ENCODE data around the gene SLC35F3.
"Not testable (repeated sequence)": the region's sequence is repeated elsewhere in the genome, so short reads cannot be mapped to it uniquely, and the experiment has no call there.

SLC35F3 gene

DNA sequence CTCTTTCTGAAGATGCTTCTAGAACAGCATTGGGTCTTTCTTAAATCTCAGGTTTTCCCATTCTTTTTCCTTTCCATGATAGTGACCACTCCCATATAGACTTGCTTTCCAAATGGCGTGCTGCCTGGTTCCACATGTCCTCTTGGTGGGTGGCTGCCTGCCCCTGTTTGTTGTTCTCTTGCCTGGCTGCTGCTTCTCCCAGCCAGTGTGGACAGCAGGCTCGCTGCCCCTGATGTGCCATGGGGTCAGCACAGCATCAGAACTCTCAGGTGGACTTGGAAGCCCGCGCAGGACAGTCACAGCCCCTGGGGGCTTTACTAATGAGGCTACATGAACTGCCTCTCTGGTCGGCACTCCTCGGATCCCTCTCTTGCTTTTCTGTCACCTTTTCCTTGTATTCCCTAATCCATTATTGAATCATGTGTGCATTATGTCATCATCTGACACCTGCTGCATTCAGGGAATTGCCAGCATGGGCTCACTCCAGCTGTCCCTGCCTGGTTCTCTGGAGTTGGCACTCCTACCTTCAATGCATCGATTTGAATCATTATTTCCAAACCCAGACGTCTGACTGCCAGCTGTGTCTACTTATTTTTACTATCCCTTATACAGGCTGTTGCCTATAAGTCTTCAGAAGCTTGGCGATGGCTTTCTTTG is 368.3 kb downstream of the SLC35F3 start:
- FAIRE-seq (no peak), DNase-seq (ENCODE audit: insufficient read length, low spot score) (no peak)

DNA sequence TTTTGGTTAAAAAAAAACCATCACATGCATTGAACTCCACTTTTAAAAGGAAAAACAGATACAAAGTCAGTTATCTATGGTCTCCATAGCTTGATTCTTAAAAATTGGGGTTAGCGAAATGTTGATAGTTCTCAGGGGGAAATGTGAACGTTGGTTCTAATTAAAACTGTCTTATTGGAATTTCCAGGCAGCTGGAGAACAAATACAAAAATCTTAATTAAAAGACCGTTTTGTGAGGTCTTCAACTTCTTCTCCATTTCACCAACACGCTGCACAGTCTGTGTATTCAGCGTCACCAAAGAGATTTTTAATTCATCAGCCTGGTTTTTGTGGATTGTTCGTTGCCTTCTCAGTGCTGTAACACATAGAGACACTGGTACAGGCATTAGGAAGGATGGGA is 369.5 kb downstream of the SLC35F3 start:
- FAIRE-seq (no peak), DNase-seq (ENCODE audit: insufficient read length, low spot score) (no peak)

DNA sequence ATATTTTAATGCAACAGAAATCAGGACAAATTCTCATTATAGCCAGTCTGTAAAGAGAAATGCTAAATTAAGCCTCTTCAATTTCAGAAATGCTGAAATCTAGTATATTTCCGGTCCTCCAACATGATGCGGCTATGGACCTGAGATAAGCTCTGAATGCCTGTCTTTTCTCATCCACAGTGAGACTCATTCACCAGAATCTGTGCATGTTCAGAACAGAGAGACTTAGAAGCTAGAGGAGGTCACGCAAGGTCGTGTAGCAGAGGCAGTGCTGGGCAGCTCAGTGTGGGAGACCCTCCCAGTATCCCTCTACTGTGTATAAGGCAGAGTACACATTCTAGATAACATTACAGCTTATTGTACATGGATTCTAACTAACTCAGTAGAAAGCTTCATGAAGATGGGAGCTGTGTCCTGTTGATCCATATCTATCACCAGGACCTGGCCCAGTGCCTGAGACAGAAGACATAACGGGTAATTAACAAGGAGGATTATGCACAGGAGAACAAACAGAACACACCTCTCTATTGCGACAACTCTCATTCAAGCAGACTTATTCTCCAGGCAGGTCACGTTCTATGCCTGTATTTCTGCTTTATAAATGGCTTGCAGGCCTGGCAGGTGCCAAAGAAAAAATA is 371.8 kb downstream of the SLC35F3 start:
- DNase-seq (ENCODE audit: insufficient read length, low spot score) (no peak), FAIRE-seq (no peak)

DNA sequence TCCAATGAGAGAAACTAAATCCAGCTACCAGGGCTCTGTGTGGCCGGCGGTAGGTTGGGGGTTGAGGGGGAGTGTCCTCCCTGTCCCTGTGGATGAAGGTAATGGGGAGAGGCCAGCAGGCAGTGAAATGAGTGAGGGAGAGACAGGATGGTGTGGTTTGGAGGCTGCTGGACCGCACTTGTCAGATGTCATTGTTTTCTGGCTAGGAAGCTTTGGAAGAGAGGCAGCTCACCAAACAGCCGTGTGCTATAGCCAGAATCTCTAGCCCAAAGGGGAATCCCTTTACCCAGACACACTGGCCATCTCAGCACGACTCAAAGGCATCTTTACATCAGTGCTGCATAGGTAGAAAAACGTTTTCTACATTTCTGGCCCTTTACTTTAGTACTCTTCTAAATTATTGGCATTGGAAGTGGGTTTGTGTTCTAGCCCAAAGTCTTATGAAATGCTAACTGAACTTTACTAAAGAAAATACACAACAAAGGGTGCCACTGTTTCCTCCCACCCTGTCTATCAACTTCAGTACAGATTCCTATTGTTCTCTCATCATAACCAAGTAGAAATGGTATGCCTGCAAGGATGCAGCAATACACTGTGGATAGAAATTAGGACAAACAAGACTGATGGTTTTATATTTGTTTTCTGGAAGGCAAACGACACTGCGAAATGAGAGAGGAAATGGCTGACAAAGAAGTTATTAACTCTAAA is 372.8 kb downstream of the SLC35F3 start:
- no peak for DNase-seq (ENCODE audit: insufficient read length, low spot score)
- no peak for FAIRE-seq

DNA sequence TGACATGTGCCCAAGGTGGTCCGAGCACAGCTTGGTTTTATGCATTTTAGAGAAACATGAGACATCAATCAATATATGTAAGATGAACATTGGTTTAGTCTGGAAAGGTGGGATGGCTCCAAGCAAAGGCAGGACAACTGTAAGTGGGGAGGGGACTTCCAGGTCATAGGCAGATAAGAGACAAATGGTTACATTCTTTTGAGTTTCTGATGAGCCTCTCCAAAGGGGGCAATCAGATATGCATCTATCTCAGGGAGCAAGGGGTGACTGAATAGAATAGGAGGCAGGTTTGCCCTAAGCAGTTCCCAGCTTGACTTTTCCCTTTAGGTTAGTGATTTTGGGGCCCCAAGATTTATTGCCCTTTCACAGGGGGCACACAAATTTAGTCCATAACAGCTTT is 374.5 kb downstream of the SLC35F3 start:
- no peak for FAIRE-seq
- no peak for DNase-seq (ENCODE audit: insufficient read length, low spot score)

DNA sequence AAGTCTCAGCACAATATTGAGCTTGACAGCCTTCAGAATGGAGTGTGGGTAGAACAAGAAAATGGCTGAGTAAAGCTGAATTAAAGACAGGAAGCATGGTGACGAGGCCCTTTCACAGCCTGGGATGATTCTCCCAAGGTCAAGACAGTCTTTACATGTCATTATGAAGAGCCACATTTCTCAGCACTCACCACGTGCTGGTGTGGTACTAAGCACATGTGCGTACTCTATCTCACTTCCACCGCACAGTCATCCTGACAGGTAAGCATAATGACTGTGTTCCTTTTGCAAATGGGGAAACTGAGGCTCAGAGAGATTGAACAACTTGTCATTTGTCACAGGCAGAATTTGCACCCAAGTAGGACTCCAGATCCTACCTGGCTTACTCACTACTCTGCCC is 376.0 kb downstream of the SLC35F3 start:
- no peak for FAIRE-seq
- DNase-seq (ENCODE audit: insufficient read length, low spot score): no peak

DNA sequence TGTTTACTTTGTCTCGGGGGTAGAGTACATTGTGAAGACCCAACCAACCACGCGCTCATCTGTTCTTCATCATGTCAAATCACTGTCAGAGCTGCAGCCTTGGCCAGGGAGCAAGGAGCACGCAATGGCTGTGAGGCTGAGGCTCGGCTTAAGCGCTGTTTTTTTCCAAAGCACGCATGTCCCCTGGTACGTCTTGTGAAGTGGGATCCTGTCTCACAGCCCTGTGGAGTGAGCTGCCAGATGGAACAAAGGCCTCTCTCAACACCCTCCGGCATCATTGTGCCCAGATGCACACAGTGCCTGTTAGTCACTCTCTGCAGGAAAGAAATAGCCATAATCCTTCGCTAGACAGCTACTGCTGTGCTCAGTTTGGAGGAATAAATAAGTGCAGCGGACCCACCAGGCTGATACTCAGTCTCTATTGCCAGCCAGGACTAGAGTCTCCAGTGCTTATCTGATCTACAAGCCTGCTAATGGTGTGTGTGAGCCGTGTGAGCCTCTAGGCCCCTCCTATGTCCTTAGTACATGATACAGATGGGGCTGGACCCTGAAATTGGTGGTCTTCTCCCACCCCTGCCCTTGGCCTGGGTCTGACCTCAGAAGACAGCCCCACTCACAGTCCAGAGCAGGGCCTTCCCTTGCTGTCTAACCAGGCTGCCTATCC is 377.5 kb downstream of the SLC35F3 start:
- no peak for DNase-seq (ENCODE audit: insufficient read length, low spot score)

DNA sequence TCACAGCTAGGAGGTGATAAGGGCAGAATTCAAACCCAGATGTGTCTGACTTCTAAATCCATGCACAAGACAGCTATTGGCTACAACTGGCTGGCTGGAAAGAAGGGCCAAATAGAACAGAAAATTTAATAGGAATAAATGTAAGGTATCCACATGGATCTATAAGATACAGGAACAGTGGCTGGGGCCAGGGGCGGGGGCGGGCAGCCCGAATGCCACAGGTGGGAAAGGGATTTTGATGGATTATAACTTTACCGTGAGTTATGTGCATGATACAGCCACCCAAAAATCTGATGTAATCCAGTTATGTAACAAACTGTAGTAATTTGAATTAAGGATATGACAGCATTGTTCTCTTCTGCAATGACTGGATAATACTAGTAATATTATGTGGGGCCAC is 381.7 kb downstream of the SLC35F3 start:
- FAIRE-seq (no peak), DNase-seq (ENCODE audit: insufficient read length, low spot score) (no peak)

More for the DNA sequence above, 377.5 kb downstream of the SLC35F3 start:
- FAIRE-seq: no peak

DNA sequence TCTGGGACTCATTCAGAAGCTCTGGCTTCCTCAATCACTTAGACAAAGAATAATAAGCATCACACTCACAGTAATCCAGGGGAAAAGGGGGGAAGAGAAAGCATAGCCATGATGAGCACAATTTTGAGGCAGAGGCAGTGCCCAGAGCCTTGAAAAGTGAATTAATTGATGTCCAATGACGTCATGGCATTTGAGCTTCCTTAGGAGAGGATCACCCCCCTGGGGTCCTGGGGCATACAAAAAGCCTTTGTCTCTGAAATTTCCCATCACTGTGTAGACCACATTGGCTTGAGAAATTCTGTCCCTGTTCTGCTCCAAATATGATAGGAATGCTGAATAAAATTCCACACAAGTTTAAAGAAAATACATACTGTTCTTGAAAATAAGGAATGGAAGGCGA is 384.5 kb downstream of the SLC35F3 start:
- FAIRE-seq: no peak
- no peak for DNase-seq (ENCODE audit: insufficient read length, low spot score)

DNA sequence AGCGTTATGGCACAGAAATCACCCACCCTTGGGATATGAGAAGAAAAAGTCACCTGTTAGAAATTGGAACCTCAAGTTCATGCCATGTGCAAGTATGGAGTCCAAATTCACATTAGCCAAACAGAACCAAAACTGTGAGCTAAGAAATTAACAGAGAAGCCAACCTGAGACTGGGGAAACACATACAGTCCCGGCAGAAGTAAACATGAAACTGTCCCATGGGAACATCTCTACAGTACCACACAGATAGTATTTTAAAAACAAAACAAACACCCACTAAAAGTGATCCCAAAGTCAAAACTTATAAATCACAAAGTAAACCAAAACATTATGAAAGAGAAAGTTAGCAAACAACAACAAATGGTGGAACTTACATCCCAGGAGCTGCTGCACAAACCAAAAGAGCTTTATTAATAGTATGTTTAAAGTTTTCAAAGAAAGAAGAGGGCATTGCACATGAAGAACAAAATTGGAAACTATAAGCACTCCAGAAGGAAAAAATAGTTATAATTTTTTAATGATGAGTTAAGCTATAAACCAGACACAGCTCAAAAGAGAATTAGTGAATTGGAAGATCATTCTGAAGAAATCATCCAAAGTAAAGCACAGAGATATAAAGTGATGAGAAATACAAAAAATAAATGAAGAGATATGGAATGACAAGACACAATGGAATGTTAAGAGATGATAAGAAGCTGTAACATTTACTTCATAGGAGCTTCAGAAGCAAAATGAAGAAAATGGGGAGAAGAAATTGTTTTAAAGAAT is 385.2 kb downstream of the SLC35F3 start:
- DNase-seq (ENCODE audit: insufficient read length, low spot score): no peak
- no peak for FAIRE-seq

DNA sequence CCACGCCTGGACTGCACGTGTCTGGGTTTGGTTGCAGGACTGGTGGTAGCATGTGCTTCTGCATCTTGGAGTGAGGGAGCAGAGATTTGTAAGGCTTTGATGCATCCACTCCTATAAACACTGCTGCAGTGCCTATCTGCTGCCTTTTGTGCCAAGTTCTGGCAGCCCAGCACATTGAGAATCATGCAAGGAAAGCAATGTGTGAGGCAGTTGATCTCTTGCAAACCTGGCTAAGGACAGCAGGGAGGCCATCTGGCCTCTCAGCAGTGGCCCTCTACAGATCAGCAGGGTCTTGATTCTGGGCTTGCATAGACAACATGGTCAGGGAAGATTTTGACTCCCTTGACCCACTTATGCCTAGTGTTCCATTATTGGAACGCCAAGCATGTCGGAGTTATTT is 387.5 kb downstream of the SLC35F3 start:
- FAIRE-seq: no peak
- DNase-seq (ENCODE audit: insufficient read length, low spot score): no peak

DNA sequence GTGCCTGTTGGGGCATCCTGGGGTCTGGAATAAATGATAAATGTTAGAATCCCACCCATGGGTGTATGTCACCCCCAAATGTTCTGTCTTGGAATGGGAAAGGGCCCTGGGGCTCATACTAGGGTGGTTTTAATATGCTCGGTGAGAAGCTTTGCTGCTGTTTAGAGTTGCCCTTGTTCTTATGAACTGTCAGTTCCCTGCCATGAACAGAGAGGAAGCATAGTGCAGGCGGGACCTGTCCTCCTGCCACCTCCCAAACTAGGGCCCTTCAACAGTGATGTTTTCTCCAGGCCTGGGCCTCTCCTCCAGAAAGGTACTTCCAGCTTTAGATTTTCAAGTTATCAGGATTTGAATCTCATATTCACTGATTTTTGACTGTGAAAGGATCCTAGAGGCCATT is 388.1 kb downstream of the SLC35F3 start:
- no peak for DNase-seq (ENCODE audit: insufficient read length, low spot score)

DNA sequence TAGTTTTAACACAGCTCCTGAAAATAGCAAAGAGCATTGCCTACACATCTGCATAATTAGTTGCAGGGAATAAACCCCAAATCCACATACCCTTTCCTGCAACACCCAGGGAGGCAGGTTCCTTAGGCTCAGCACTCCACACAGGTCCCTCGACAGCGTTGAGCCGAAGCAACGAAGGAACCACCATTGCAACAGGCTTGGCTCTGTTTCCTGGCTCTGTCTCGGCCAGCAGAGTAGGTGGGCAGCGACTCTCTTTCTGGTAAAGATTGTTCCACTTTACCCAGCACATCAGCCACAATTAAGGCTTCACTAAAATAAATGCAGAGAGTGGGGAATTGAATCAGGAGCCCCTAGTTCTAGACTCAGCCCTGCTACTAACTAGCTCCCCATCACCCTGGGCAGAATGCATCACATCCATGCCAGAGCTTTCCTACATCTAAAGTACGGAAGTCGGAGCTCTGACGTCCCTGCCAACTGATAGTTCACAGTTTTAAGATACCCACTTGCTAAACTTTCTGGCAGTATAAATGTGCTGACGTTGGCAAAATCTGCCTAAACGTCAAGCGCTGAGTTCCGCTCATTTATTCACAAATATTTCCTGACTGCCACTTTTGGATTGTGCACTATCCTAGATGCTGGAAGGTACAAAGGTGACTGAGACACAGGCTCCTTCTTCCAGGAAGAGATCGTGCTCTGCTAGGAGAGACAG is 389.8 kb downstream of the SLC35F3 start:
- FAIRE-seq (no peak), DNase-seq (ENCODE audit: insufficient read length, low spot score) (no peak)

More for the DNA sequence above, 388.1 kb downstream of the SLC35F3 start:
- no peak for FAIRE-seq

DNA sequence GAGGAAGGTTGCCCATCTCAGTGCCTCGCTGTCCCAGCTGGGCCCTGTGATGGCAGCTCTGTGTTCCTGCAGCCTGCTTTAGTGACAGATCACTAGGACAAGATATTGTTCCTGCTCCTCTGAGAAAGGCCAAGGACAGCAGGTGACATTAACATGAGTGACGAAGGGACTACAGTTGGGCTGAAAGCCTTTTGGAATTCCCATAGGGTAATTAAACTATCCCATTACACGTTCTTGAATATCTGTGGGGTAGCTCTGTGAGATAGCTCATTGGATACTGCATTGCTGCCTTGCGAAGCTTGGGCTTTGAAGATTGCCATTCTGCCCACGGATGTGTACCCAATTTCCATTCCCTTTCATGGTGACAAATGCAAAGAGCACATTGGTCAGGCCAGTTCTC is 390.6 kb downstream of the SLC35F3 start:
- no peak for DNase-seq (ENCODE audit: insufficient read length, low spot score)
- FAIRE-seq: no peak

DNA sequence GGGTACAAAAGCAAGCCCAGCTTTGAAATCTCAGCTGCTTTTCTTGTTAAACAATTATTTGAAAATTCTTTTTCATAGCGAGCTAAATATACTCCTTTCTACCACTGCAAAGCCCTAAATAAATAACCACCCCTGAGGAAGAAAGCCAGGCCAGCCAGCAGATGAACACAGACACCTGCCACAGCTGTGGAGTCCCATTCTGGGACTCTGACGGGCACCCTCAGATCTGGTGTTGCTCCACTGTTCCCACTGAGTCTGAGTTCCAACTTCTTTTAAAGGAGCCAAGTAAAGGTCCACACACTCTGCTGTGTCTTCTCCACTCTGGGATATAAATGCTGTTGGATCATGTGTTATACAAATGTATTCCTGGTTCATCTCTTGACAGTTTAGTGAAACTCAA is 391.1 kb downstream of the SLC35F3 start:
- FAIRE-seq: no peak

DNA sequence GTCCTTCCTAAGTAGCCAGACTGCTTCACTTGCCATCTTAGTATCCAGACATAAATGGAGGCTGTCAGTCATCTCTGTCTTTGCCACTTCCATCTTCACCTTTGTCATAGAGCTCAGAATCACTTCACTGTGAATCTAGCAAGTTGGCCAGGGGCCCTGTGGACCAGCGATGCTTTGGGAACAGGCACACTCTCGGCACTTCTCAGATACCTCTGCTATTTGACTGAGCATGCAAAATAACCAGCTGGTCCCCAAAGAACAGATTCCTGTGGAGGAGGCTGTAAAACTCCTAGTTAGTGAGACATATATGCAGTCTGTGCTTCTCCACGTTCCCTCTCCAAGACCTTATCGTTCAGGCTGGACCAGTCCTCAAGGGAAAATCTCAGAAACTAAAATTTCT is 392.0 kb downstream of the SLC35F3 start:
- FAIRE-seq: no peak
- DNase-seq (ENCODE audit: insufficient read length, low spot score): no peak

More for the DNA sequence above, 391.1 kb downstream of the SLC35F3 start:
- no peak for DNase-seq (ENCODE audit: insufficient read length, low spot score)

DNA sequence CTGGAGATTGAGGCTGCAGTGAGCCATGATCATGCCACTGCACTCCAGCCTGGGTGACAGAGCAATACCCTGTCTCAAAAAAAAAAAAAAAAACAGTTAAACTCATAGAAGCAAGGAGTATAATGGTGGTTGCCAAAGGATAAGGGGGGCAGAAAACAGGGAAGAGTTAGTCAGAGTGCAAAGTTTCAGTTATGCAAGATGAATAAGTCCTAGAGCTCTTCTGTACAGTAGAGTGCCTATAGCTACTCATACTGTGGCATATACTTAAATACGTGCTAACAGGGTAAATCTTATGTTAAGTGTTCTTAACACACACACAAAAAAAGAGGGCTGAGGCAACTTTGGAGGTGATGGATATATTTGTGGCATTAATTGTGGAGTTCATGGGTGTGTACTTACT is 393.2 kb downstream of the SLC35F3 start:
- DNase-seq (ENCODE audit: insufficient read length, low spot score): no peak
- no peak for FAIRE-seq

DNA sequence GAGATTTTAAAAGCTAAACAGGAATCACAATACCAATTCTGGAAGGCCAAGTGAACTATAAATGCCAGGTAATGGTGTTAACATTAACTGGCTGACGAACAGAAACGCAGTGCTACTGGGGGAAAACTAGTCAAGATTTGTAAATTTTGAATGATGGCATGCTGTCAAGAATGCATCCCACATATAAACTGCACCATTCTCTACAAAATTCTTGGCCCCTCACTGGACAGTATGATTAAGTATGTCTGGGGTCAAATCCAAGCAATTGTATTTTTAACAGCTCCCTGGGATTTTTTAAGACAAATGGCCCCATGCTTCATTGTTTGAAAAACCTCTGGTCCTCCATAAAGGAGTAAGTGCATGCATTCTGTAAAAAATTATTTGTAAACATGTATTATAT is 395.6 kb downstream of the SLC35F3 start:
- no peak for FAIRE-seq

DNA sequence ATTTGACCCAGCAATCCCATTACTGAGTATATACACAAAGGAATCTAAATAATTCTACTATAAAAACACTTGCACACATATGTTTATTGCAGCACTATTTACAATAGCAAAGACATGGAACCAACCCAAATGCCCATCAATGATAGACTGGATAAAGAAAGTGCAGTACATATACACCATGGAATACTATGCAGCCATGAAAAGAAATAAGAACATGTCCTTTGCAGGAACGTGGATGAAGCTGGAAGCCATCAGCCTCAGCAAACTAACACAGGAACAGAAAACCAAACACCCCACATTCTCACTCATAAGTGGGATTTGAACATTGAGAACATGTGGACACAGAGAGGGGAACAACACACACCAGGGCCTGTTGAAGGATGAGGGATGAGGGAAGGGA is 397.2 kb downstream of the SLC35F3 start:
- FAIRE-seq; DNase-seq (ENCODE audit: insufficient read length, low spot score): not testable (repeated sequence)

More for the DNA sequence above, 395.6 kb downstream of the SLC35F3 start:
- DNase-seq (ENCODE audit: insufficient read length, low spot score): no peak

DNA sequence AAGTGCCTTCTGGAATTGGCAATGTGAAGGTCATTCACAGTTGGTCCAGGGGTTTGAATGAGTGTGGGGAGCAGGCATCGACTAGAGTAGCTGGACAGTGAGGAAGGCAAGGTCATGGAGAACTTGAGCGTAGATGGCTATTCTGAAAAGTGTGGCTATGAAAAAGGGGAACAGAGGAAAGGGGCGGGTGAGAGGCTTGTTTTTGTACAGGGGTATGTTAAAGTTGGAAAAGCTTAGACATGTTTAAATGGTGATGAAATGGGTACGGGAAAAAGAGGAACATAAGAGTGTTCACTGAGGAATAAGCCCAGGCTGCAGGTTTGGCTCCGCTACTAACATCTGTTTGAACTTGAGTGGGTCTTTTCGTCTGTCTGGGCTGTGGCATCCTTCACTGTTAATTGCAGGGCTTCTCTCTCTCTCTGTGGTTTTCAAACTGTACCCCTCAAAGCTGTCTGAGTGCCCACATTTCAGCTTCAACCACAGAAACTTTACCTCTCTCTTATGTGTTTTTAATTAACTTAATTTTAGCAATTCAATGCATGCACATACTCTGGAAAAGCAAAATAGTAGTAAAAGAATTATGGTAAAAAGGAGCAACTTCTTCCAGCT is 398.0 kb downstream of the SLC35F3 start:
- FAIRE-seq: no peak
- no peak for DNase-seq (ENCODE audit: insufficient read length, low spot score)
